Measurements from ENCODE around the gene PANX1.

DNA sequence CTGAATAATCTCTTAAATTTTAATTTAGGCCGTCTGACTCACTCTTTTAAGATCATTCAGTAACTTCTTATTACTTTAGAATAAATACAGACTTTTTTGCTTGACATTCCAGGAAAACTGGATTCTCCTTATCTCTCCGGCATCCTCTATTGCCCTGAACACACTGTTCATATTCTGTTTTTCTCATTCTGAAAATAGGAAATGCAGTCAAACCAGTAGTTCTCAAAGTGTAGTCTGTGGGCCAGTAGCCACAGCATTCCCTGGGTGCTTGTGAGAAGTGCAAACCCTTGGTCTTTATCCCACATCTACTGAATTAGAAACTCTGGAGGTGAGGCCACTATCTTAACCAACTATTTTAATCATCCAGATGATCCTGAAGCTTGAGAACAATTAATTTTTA, 84.3 kb downstream of the PANX1 start:
- TF ChIP-seq POLR2A (IDR thresholded peaks at IDR 0.05; ENCODE audit: low read length) (no peak), GATA1 (IDR thresholded peaks at IDR 0.05; ENCODE audit: low read depth, low read length) (no peak)
